Measurements from ENCODE around the gene IQGAP2.
"Not testable (repeated sequence)": the region's sequence is repeated elsewhere in the genome, so short reads cannot be mapped to it uniquely, and the experiment has no call there.

Gene IQGAP2

GRCh38 chr5:76576450-76576849, 173.4 kb downstream of the IQGAP2 start:
- no peak for DNase-seq (ENCODE audit: low read depth)

- no peak for DNase-seq (ENCODE audit: low read depth)
These were observed 173.9 kb downstream of the IQGAP2 start for GRCh38 chr5:76576996-76577395.

GRCh38 chr5:76579166-76579937, 176.3 kb downstream of the IQGAP2 start:
- peak; percentile 18 for DNase-seq (ENCODE audit: low read depth)

DNA sequence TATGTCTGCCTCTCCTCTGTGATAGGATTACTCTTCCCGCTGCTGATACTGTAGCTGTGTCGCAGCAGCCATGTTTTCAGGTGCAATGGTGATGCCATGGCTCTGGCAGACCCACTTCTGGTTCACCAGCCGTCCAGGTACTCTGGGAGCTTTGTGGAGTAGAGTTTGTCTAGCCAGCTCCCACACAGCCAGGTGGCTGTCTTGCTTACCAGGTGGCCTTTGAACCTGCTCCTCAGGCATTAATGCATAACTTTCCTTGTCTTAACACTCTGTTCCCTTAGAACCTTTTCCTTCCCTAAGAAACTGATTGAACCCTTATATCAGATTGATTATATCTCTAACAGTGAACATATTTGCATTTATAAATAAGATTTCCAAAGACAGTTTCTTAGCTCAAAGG, 177.9 kb downstream of the IQGAP2 start:
- DNase-seq (ENCODE audit: low read depth), result no peak

DNA sequence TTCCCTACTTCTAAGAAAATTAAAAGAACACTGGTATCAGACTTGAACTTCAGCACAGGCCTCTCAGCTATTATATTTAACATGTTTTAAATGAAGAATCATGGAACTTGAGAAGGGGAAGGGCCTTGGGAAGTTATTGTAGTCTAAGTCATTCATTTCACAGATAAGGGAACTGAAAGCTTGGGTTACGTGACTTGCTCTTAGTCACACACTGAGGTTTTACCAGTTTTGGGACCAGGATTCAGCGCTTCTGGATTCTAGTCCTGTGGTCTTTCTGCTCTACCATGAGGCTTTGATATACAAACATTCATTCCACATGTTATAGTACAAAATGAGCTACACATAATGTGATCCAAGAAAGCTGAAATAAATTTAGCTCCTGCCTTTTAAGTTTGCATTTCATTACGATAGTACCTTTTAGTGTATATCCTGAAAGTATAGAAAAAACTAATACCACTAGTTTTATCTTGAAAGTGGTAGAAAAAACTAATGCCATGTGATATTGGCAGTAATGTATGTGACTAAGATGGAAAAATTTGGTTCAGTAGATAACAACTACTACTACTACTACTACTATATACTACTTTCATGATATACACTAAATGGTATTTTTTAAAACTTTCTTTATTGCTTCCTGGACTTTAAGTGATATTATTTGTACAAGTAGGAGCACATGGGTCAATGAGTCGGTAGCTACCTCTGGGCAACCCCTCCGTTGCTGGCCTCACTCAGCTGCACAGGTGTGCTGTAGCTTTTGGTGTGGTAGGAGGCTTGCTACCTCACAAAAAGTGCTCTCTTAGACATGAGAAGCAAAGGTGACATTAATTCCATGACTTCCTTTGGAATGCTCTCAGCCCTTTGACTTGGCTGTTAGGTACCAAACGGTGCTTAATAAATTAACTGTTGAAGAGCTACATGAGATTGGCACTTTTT, 179.4 kb downstream of the IQGAP2 start:
- no peak for DNase-seq (ENCODE audit: low read depth)

- no peak for DNase-seq (ENCODE audit: low read depth)
These were observed 180.3 kb downstream of the IQGAP2 start for GRCh38 chr5:76583163-76584047.

DNA sequence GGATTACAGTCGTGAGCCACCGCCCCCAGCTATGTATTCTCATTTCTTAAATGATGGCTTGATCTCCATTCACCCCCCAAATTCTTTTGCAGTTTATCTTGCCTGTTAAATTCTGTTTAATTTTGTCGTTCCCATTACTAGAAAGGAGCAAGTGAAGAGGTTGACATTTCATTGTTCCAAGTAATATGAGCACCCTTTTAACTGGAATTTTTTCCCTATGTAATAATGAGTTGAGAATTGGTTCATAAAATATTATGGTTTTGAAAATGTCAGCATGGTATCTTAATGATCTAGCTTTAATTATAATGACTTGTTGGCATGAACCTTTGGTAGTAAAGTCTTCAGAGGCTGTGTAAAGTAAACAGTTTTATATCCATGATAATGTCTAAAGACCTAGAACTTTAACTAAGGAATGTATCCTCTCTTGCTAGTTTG, 182.7 kb downstream of the IQGAP2 start:
- DNase-seq (ENCODE audit: low read depth), result no peak

DNA sequence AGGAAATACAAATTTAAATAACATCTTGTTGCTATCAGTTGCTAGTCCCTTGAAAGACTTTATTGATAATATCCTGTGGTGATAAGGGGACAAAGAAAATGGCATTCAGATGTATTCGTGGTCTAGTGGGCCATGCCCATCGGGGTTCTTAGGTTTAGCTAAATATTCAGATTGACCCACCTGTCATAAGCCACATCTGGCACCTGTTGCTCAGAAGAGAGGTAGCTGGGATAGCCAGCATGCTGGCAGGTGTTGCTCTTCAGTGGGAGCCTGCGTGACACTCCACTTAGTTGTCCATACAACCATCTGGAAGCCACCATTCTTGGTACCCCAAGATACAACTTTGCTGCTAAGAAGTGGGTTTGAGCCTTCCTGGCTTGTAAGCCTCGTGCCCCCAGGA, 183.4 kb downstream of the IQGAP2 start:
- DNase-seq (ENCODE audit: low read depth), result no peak

DNA sequence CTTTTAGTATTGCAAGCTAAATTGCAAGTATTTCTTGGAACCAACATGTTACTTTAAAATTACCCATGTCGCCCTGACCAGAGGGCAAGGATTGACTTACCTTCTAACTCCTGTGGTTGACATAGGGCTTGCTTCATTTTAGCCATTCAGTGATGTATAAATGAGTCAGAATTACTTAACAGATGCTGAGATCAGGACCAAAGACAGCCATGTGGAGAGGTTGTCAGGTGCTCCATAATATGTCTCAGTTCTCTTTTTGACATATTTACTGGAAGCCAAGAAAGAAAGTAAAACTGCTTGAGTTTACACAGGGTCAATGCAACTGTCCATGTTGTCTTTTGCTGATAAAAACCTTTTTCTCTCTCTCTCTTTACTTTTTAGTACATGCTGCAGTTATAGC, 186.9 kb downstream of the IQGAP2 start:
- DNase-seq (ENCODE audit: low read depth), result no peak

DNA sequence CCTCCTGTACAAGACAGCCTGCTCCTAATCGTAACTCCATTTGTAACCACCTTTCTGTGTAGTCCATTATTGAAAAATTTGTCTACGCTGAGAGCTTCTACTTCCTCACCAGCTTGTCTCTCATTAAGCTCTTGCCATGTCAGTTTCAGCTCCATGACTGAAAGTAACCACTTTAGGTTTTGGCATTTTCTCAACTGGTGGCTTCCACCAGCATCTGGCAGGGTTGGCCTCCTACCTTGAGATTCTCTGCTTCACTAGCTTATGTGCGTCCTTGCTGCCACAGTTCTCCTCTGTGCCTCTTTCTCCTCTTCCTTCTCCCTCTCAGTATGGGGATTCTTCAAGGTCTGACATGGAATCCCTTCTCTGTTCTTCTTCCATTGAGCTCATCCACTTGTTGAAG, 188.3 kb downstream of the IQGAP2 start:
- no peak for DNase-seq (ENCODE audit: low read depth)

GRCh38 chr5:76592692-76593091, 189.6 kb downstream of the IQGAP2 start:
- DNase-seq (ENCODE audit: low read depth), result no peak

- no peak for DNase-seq (ENCODE audit: low read depth)
These were observed 191.0 kb downstream of the IQGAP2 start for GRCh38 chr5:76594107-76594506.

GRCh38 chr5:76595755-76596481, 192.8 kb downstream of the IQGAP2 start:
- no peak for DNase-seq (ENCODE audit: low read depth)

- DNase-seq (ENCODE audit: low read depth), result no peak
These were observed 195.4 kb downstream of the IQGAP2 start for GRCh38 chr5:76598531-76598930.

DNA sequence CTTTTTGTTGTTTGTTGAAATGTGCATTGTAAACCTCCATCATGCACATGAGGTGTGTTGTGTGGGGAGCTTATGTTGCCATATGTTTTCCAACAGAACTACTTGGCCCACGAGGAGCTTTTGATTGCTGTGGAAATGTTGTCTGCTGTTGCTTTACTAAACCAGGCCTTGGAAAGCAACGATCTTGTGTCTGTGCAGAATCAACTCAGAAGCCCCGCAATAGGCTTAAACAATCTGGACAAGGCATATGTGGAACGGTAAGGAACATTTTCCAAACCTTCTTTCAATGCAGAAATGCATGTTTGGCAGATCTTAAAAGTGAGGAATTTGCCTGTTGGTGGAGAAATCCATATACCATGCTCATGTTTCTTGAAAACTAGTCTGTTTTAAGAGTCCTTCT, 197.6 kb downstream of the IQGAP2 start:
- DNase-seq (ENCODE audit: low read depth), result no peak

DNA sequence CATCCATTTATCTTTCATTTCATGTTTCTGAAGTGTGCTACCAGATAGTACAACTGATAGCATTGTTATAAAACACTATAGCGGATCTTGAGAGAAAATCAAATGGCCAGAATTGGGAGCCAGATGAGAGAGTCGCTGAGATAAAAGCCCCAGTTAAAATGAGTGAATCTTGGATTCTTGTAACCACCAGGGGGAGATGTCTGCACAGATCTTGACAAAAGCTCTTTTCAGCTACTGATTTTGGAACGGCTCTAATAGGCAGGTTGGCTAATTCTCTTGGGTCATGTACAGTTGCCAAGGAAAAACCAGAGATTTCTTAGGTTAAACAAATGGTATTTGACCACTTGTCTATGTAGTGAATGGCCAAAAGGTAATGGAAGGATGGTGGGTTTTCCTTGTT, 198.4 kb downstream of the IQGAP2 start:
- no peak for DNase-seq (ENCODE audit: low read depth)

DNA sequence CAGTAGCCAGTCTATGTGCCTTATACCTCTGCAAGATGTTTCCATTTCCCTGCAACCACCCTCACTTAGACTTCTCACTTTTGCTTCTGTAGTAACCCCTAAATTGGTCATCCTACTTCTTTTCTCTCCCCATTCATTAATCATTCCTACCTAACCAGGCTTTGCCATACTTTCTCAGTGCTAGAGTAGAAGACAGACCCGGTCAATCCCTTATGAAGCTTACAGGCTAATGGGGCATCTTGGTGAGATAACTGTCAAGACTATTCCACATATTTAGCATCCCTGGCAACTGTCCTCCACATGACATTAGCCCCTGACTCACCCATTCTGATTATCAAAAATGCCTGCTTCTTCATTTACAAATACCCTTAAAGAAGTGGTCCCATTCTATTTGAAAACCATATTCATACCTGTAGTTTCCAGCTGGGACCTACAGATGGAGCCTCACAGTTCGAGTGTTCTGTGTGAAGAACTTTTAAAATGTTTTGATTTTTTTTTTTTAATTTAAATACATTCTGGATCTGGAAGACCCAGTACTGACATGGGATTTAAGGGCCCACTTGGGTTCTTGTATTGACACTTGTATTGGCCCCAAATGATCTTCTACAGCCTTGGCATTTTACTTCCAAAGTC, 199.1 kb downstream of the IQGAP2 start:
- no peak for DNase-seq (ENCODE audit: low read depth)

- DNase-seq (ENCODE audit: low read depth), result not testable (repeated sequence)
These were observed 200.9 kb downstream of the IQGAP2 start for GRCh38 chr5:76603991-76604390.

GRCh38 chr5:76604838-76605237, 201.8 kb downstream of the IQGAP2 start:
- DNase-seq (ENCODE audit: low read depth), result no peak

GRCh38 chr5:76606701-76607100, 203.6 kb downstream of the IQGAP2 start:
- no peak for DNase-seq (ENCODE audit: low read depth)

- DNase-seq (ENCODE audit: low read depth), result no peak
These were observed 204.3 kb downstream of the IQGAP2 start for GRCh38 chr5:76607353-76607871.

Data from HS-5 (cell line).